HuH-7.5 (cell line): Measurements from ENCODE around the gene ASAP3.
A peak's percentile ranks its signal among the peaks of the same experiment; 100 is the strongest.
"Not testable (repeated sequence)": the region's sequence is repeated elsewhere in the genome, so short reads cannot be mapped to it uniquely, and the experiment has no call there.

Source experiments
- DNase-seq: peaks from one replicate; pipeline ENCODE4 v3.0.0; 2011; ENCODE audit warnings: low spot score

Gene ASAP3

GRCh38 chr1:23514111-23514679 is 30.2 kb upstream of the ASAP3 start:
- DNase-seq: no peak

- no peak for DNase-seq
Observed at GRCh38 chr1:23509896-23510295, 25.9 kb upstream of the ASAP3 start.

- no peak for DNase-seq
Observed at GRCh38 chr1:23506376-23507107, 22.6 kb upstream of the ASAP3 start.

- no peak for DNase-seq
Observed at GRCh38 chr1:23505851-23506250, 21.9 kb upstream of the ASAP3 start.

- DNase-seq: not testable (repeated sequence)
Observed at GRCh38 chr1:23504156-23504555, 20.2 kb upstream of the ASAP3 start.

- DNase-seq: no peak
Observed at GRCh38 chr1:23502951-23503350, 19.0 kb upstream of the ASAP3 start.

GRCh38 chr1:23500466-23500865 is 16.5 kb upstream of the ASAP3 start:
- DNase-seq: no peak

- DNase-seq: no peak
Observed at GRCh38 chr1:23497777-23498439, 13.9 kb upstream of the ASAP3 start.

- DNase-seq: no peak
Observed at GRCh38 chr1:23496490-23497181, 12.7 kb upstream of the ASAP3 start.

- DNase-seq: not testable (repeated sequence)
Observed at GRCh38 chr1:23494836-23495235, 10.9 kb upstream of the ASAP3 start.

GRCh38 chr1:23492776-23493175 is 8.8 kb upstream of the ASAP3 start:
- DNase-seq: not testable (repeated sequence)

- DNase-seq: no peak
Observed at GRCh38 chr1:23492132-23492720, 8.2 kb upstream of the ASAP3 start.

GRCh38 chr1:23489842-23490241 is 5.9 kb upstream of the ASAP3 start:
- DNase-seq: no peak

GRCh38 chr1:23485002-23485332 is 988 bp upstream of the ASAP3 start:
- DNase-seq: no peak

- DNase-seq: peak; percentile 86
Observed at GRCh38 chr1:23484253-23485001, 448 bp upstream of the ASAP3 start.

- no peak for DNase-seq
Observed at GRCh38 chr1:23481904-23482303, 2.1 kb downstream of the ASAP3 start.

- no peak for DNase-seq
Observed at GRCh38 chr1:23481026-23481597, 2.9 kb downstream of the ASAP3 start.

- DNase-seq: no peak
Observed at GRCh38 chr1:23480187-23481025, 3.6 kb downstream of the ASAP3 start.

- no peak for DNase-seq
Observed at GRCh38 chr1:23479666-23479941, 4.4 kb downstream of the ASAP3 start.

GRCh38 chr1:23478896-23479665 is 4.9 kb downstream of the ASAP3 start:
- DNase-seq: peak; percentile 73
